Esophagus squamous epithelium (tissue), 4 donors: ENCODE results near the gene CAPN8.

Experiments used
- CTCF ChIP-seq, 6 experiments: fragments of 450-650 bp in 4 of 6; fragments of 200-600 bp in 2 of 6; sonication (generic) in 2 of 6; IDR thresholded peaks; one replicate each; pipeline ENCODE4 v1.5.1; 2016 to 2019; ENCODE audit warnings: antibody characterized with exemption in 6 of 6, mild to moderate bottlenecking in 4 of 6, moderate library complexity in 4 of 6
- POLR2A ChIP-seq, 4 donors: fragments of 450-650 bp; IDR thresholded peaks; one replicate each; pipeline ENCODE4 v1.6.1; 2017; ENCODE audit warnings: antibody characterized with exemption in 4 of 4, mild to moderate bottlenecking in 4 of 4, moderate library complexity in 3 of 4

- TF ChIP-seq CTCF (IDR thresholded peaks at IDR 0.05) (no peak), POLR2A (IDR thresholded peaks at IDR 0.05) (no peak)
These were observed 164.7 kb downstream of the CAPN8 start for GRCh38 chr1:223500560-223501425.
